GM19438 (cell line): ENCODE results near the gene LXN.
A peak's percentile ranks its signal among the peaks of the same experiment; 100 is the strongest.
"Not testable (repeated sequence)": the region's sequence is repeated elsewhere in the genome, so short reads cannot be mapped to it uniquely, and the experiment has no call there.

ENCODE experiments used
- ATAC-seq: cut with Tn5 transposase; IDR thresholded peaks from one replicate; pipeline ENCODE4 v1.9.1; 2021; ENCODE audit warnings: low read depth; ENCODE audit not compliant: unreplicated experiment

The LXN gene, protein sequence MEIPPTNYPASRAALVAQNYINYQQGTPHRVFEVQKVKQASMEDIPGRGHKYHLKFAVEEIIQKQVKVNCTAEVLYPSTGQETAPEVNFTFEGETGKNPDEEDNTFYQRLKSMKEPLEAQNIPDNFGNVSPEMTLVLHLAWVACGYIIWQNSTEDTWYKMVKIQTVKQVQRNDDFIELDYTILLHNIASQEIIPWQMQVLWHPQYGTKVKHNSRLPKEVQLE

DNA sequence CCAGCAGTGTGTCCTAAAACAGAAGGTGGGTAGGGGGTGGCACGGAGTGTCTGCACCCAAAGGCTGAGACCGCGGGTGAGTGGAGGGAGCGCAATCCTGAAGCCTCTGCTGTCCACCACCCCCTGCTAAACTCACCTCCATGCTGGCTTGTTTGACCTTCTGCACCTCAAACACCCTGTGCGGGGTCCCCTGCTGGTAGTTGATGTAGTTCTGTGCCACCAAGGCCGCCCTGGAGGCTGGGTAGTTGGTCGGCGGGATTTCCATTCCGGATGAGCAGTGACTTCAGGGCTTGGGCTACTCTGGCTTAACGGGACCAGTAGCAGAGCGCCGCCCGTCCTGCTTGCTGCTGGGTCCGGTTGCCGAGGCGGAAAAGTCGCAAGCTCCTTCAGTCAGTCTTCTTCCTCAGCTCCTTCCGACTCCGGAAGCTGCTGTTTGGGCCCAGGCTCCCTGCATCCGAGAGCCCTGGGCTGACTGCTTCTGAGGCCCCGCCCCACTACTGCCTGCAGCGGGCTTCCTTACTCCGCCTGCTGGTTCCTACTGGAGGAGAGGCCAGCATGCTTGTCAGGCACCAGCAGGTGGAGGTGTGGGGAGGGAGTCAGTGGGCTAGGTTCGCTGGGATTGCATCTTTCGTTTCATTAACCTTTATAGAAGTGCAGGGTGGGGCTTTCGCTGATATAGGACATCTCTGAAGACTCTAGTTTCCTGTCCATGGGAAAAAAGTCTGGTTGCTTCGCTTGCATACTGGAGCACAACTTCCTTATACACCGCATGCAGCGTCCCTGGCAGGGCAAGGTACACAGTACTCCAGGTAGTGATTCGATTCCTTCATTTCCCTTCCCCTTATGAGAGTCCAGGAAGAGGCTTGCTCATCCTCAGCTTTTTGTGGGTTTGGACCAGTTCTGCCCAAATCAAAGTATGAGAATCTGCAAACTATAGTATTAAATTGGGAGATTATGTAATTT is at the start of gene LXN:
Gene LXN (minus strand): TSS at position 434 of the 962 bp plus-strand sequence. CDS start 170 bp downstream, at position 264.
- ATAC-seq, result peak; percentile 100

DNA sequence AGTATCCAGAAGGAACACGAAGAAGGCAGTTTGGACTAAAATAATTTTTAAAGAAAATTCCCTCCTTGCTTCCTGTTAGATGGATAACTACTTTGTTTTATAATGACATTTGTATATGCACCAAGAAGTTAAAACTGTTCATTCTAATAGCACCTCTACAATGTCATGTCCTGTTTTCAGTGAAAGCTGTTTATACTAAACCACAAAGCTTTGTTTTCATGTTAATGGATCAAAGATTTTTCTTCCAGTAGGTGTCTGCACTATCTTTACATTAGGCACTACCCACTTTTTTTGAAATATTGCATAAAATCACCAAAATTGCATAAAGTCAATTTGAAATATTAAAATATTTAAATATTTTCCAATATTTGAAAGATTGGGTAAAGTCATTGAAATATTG is 49.7 kb upstream of the LXN start:
- ATAC-seq, result no peak

DNA sequence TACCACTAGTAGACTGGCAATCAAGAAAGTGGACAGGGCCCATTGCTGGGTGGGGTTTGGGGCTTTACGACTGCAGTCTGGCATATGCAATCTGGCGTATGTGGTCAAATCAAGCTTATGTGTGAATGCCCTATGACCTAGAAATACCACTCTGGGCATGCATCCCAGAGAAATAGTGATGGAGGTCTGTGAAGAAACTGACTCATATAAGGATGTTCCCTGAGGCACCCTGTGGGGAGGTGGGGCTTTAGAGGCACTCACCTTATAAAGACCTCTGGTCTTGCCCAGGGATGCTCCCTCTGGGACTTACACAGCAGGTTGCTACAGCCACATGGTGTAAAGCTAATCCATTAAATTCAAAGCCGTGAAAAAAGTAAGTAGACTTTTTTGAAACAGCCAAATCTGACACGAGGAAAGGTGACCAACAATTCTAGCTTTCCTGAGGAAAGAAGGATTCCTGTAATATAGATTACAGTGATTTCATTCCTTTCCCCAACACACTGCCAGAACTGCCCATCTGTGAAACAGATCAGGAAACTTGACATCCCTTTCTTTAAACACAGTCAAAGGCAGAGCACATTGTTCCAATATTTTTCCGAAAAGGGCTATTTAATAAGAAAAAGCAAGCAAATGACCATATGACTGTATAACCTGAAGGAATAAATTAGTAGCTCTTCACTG is 46.2 kb upstream of the LXN start:
- ATAC-seq, result no peak

DNA sequence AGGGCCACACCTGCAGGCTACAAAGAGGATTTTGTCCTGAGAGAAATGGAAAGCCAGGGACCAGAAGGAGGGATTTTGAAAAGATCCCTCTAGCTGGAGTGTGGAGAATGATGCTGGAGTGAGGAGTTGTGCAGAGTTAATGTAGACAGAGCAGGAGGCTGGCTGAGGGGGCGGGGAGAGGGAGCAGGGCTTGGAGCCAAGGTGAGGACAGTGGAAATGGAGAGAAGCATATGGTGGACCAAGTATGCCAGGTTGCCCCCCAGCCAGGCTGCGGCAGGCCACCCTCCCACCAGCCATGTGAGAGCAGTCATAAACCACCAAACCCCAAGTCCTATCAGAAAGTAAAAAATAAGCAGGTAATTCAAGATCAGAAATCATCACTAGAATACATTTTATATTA is 45.1 kb upstream of the LXN start:
- no peak for ATAC-seq

DNA sequence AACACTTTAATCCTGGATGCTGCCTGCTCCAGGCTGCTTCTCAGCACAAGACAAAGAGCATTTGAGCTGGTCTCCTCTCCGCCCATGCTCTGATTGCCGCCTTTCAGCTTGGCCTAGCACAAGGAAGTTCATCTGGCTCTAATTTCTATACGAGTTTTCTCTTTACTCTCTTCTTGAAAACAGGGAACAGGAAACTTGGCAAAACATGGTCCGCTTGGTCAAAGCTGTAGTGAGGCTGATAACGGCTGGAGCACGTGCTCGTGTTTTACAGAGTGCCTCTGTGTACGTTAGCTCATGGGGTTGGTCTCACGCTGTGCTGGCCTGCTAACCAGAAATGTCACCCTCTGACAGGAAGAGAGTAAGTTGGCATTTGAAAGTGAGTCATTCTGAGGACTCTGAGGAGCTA is 40.6 kb upstream of the LXN start:
- no peak for ATAC-seq

DNA sequence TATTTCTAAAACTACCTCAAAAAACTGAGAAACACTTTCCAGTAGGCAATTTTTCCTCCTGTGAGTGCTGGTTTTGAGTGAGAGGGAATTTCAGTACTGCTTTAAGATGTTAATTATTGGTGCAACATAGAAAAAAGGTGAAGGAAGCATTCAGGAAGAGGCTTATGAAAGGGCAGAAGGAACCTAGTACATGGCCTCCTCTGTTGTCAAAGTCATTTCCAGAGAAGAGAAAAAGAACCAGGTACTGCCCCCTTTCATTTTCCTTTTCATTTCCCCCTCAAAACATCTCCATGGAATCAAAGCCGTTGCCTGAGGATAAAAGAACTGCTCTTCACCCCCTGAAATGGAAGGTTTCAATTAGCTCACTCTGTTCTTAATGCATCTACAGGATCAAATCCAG is 40.0 kb upstream of the LXN start:
- no peak for ATAC-seq

DNA sequence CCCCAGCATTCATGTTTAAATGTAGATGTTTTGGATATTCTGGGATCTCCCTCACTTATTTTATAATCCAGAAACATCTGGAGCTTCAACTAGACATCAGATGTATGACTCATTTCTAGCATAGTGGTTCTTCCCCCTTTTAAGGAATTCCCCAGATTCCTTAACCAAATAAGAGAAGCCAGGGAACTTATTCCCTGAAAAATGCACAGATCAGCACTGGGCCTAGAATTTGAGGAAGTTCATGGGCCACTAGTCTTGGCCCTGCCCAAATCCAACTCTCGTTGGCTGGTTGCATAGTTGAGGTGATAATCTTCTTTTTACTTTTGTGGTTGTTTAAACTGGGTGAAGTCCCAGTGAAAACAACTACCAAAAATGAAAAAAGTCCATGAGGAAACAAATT is 39.4 kb upstream of the LXN start:
- no peak for ATAC-seq

DNA sequence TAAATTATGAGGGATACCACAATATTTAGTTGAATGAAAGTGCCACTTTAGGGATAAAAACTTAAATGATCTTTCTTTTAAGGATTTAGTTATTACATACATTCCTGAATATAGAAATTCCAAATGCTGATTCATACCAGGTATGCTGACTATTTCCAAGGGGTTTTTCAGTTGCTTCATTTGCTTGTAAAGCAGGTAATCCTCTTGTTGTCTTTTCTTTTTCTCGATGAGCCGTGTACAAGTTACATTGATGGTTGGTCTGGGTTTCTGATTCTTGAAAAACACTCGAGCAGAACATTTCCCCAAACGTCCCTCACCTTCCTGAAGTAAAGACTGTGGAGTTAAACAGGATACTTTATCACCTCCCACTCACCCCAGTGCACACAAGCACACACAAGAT is 38.2 kb upstream of the LXN start:
- no peak for ATAC-seq

DNA sequence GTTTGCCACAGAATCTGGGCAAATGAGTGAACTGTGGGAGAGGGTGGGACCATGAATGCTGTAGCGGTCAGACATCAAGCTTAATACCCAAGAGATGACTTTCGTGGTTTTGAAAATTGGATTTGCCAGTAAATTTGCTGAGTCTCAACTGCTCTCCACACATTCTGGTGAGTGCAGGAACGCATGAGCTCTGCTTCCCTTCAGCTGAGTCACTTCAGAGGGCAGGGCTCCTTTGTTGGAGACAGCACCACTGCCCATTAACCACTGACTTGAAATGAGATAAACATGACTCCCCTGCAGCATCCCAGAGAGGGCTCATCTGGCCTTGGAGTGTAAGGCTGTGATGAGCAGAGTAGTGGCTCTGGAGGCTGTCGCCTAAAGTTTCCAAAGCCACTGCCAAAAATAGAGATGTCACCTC is 37.2 kb upstream of the LXN start:
- ATAC-seq, result no peak

DNA sequence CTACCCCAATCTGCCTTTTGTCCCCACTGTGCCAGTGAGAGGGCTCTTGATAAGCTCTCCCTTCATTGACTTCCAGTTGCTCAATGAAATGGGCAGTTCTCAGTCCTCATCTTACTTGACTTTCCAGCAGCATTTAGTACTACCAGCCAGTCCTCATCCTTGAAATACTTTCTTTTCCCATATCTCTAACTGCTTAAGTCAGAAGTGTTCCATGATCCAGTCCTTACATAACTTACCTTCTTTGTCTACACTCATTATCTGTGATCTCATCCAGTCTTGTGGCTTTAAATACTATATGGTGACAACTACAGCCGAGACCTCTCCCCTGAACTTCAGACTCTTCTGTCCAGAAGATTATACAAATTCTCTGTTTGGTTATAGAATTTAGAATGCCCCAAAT is 31.1 kb upstream of the LXN start:
- no peak for ATAC-seq

DNA sequence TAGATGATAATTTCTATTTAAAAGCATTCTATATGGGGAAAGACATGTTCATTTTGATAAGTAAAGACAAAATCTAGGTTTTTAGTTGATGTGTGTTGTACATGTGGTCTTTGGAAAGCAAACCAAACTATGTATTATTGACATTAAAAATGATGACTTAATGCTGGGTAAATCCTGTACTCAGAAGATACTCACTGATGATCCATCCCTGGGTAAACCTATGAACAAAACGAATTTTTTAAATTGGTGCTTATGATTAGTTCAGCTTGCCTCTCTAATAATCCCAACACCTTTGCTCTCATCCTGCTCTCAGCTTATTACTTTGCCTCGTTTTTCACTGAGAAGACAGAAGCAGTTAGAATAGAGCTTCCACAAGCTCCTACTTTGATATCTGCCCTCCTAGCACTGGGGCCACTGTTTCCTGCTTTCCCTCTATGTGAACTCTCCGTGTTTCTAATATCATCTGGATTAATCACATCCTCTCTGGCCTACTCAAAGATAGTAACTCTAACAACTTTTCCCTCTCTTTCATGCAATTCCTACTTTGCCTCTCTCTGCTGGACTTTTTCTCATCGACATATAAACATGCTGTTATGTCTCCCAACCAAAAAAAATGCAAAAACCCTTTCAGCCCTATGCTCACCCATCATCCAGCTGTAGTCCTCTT is 30.5 kb upstream of the LXN start:
- ATAC-seq, result no peak

DNA sequence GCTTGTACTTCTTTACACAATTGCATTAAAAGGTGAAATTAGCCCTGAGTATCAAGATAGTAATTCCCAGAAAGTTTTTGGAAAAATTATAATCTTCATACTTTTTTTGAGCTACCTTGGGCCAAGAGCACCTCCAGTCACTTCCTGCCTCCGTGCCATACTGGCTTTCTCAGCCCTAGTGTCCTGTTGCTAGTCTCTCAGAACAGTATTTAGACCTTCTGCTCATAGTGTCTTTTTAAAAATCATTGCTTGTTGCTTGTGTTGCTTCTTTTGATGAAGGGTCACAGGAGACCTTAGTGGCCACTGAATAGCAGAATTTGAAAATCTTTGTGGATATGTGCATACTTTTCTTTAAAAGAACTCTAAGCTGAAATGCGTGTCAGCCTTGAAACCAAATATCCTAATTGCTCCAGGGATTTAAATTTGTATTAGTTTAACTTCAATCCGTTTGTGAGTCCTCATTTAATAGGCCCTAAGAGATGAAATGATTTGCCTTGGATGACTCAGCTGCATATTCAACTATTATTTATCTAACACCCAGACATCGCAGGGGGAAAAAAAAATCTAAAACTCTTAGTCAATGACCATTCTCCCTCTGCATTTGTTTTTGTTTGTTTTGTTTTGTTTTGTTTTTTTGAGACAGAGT is 29.1 kb upstream of the LXN start:
- ATAC-seq, result no peak

DNA sequence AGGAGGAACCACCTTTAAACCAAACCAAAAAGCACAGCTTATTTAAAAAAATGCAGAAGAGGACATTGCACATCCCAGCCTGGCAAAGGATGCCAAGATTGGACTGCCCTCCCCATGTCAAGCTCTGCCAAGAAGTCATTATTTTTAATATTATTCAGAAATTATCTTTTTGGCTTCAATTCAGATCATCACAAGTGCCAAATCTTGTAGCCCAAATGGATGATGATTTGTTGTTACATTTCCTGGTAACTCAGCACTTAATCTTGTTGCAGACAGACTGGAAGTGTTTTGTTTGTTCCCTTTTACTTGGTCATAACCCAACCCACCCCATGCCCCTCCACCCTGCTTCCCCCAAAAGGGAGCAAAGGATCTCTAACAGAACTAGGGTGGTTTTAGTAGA is 28.1 kb upstream of the LXN start:
- ATAC-seq, result no peak

DNA sequence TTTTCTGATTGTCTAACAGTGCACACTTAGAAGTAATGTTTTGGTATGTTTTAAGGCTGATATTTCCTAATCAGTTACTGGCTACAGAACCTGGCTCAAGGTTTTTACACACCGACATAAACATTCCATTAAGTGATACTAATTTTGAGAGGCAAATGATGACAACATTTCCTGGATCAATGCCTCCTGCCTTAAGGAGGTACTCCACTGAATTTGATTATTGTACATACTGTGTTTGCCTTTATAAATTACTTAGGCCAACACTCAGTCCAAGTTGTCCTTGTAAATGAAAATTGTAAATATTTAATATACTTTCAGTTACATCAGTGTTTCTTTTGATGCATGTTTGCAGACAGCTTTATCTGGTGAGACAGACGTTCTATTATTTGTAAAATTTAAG is 24.2 kb upstream of the LXN start:
- no peak for ATAC-seq

DNA sequence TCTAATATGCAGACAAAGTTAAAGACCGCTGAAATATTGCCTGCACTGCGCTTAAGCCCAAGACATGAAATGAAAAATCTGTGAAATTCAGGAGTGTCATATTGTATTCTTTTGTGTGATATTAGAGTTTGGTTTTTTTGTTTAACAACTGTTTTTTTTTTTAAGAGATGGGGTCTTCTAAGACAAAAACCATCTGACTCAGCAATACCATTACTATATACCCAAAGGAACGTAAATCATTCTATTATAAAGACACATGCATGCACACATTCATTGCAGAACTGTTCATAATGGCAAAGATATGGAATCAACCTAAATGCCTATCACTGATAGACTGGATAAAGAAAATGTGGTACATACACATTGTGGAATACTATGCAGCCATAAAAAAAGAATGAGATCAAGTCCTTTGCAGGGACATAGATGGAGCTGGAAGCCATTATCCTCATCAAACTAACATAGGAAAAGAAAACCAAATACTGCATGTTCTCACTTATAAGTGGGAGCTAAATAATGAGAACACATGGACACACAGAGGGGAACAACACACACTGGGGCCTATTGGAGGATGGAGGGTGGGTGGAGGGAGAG is 21.5 kb upstream of the LXN start:
- not testable (repeated sequence) for ATAC-seq

DNA sequence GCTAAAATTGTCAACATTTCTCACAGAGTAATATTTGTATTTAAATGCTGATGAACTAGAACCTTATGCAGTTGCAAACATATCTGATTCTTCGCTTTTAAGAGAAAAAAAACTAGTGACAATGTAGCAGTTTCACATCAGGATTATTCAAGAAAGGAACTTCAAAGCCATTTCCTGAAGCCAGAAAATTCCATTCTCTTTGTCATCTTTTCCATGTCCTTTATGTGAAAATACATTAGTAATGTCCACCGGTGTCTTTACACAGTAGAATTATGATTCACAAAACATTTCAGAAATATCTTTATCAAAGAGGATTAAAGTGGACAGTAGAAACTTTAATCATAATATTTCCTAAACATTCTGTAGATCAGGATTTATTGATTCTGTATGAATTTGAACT is 12.7 kb upstream of the LXN start:
- no peak for ATAC-seq

DNA sequence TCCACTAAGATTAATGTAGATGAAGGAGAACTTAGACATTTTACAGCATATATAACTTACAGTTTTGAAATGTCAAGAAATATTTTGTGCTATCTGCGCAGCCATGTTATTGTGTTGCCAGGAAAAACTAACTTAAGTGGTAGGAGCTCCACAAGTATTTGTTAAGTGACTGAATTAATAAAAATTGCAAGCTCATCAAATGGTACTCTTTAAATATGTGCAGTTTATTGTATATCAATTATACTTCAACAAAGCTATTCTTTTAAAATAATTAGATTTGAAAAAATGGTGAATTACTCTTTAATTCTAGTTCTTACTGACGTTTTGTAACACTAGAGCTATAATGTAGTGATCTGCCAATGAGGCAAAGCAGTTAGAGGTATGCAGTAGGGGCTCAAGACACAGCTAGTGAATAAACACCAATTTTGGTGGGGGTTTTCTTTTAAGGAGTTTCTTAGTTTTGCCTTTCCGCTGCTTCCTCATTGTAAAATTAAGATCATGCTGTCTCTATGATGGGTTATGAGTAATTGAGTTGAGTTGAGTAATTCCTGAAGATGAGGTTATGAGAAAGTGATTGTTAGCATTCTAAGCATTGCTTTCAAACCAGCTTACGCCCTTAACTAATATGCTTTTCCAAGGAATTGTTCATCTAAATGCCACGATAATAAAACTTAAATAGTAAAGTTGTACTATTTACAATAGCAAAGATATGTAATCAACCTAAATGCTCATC is 10.9 kb upstream of the LXN start:
- no peak for ATAC-seq

DNA sequence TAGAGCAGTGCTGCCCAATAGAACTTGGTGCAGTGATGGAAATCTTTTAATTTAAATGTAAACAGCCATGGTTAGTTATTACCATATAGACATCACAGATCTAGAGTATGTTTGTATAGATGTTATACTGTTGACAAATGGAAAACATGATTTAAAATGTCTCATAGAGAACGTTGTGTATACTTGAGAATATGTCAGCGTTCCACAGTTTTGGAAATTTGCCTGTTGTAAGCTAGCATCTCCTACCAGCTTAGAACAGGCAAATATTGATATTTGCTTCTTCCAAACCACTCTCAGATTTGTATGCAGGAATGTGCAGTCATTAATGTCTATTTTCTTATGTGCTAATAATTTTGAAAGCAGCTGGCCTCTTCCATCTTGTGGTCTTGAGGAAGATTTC is 8.4 kb upstream of the LXN start:
- no peak for ATAC-seq

DNA sequence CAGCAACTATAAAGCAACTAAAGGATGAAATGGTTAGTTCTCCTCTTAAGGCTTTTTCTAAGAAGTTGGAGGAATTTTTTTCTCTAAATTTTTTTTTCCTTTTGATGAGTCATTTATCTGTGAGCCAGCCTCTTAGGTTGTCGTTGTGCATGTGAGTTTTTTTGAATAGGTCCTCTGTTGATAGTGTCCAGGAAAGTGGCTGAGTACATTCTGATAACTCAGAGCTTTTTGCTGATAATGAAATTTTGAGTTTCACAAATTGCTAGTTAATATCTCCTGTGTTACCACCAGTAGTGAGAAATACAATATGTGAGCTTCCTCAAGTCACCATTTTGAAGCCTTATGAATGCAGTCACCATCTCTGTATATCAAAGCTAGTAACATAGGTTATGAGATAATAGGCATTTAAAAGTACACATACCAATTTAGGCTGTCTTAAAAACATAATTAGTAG is 7.1 kb upstream of the LXN start:
- ATAC-seq, result no peak
